GM12875 (cell line): ENCODE measurements around the gene FAM118B.

Experiments used
- H3K4me3 ChIP-seq: one replicate; pipeline ENCODE4 v1.5.1; 2011; ENCODE audit warnings: low read depth, low read length, control low read depth
- TF ChIP-seq, protein P1 (sequence below): IDR thresholded peaks from 2 replicates; pipeline ENCODE4 v1.5.1; 2011; ENCODE audit warnings: low read depth, mild to moderate bottlenecking, control low read depth, inconsistent platforms, low read length, moderate library complexity, borderline replicate concordance; ENCODE audit not compliant: insufficient read depth

The FAM118B gene

DNA sequence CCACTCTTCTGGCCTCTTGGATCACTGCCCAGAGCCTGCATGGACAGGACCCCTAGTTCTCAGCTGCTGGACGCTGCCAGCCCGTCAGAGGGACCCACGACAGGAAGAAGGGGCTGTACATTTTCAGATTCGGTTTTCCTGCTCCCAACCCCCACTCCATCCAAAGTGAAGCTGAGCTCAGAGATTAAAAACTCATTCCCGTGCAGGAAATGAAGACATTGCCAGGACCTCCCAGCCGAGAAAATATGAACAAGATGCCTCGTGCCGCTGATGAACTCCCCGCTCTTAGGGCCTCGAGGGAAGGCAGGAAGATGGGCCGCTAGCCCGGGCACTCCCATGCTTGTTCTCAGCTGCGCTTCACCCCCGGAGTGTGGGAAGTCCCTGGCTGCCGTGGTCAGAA is 36.2 kb upstream of the FAM118B start:
- TF ChIP-seq, protein P1, sequence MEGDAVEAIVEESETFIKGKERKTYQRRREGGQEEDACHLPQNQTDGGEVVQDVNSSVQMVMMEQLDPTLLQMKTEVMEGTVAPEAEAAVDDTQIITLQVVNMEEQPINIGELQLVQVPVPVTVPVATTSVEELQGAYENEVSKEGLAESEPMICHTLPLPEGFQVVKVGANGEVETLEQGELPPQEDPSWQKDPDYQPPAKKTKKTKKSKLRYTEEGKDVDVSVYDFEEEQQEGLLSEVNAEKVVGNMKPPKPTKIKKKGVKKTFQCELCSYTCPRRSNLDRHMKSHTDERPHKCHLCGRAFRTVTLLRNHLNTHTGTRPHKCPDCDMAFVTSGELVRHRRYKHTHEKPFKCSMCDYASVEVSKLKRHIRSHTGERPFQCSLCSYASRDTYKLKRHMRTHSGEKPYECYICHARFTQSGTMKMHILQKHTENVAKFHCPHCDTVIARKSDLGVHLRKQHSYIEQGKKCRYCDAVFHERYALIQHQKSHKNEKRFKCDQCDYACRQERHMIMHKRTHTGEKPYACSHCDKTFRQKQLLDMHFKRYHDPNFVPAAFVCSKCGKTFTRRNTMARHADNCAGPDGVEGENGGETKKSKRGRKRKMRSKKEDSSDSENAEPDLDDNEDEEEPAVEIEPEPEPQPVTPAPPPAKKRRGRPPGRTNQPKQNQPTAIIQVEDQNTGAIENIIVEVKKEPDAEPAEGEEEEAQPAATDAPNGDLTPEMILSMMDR, result no peak
- no peak overlapping the region for H3K4me3 ChIP-seq

DNA sequence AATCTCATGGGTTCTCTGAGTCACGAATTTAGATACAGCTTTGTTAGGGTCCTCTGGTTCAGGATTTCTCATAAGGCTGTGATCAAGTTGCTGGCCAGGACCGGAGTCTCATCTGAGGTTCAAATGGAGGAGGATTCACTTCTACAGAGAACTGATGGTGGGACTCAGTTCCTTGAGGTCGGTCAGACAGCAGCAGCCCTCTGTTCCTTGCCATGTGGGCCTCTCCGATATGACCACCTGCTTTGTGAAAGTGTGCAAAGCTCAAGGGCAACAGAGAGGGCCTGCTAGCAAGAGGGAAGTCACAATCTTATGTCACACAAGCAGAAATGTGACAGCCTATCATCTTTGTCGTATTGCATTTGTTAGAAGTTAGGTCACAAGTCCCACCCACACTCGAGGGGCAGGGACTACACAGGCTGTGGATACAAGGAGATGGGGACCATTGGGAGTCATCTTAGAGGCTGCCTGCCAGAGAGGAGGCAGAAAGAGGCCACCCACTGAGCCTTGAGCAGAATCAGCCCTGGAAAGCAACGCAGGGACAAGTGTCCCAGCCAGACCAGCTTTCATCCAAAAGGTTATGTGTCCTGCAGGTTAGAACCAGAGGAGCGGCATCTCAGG is 34.6 kb upstream of the FAM118B start:
- no peak overlapping the region for H3K4me3 ChIP-seq
- TF ChIP-seq, protein P1, result no peak

DNA sequence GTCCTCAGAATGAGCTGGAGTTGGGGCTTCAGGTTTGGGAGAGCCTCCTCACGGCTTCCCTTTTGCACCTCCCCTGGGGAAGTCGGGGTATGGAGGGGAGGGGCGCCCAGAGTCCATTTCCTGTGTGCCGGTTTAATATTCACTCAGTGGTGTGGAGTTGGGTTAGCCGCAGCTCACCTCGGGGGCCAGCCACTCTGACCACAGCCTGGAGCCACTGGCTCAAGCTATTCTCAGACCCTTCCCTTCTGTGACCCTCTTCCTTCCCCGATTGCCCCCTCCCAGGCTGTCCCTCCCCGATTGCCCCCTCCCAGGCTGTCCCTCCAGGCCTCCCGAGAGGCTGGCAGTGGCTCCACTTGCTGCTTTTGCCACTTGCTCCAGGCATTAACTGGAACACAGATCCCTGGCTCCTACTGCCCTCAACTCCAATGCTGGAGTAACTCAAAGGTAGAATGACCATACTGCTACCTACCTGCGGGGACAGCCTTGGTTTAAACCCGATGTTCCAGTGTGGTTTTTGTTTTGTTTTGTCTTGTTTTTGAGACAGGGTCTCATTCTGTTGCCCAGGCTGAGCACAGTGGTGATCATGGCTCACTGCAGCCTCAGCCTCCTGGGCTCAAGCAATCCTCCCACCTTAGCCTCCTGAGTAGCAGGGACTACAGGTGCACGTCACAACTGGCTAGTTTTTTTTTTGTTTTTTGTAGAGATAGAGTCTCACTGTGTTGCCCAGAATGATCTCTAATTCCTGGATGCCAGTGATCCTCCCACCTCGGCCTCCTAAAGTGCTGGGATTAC is 29.4 kb upstream of the FAM118B start:
- TF ChIP-seq, protein P1, result no peak
- H3K4me3 ChIP-seq, result no peak overlapping the region

DNA sequence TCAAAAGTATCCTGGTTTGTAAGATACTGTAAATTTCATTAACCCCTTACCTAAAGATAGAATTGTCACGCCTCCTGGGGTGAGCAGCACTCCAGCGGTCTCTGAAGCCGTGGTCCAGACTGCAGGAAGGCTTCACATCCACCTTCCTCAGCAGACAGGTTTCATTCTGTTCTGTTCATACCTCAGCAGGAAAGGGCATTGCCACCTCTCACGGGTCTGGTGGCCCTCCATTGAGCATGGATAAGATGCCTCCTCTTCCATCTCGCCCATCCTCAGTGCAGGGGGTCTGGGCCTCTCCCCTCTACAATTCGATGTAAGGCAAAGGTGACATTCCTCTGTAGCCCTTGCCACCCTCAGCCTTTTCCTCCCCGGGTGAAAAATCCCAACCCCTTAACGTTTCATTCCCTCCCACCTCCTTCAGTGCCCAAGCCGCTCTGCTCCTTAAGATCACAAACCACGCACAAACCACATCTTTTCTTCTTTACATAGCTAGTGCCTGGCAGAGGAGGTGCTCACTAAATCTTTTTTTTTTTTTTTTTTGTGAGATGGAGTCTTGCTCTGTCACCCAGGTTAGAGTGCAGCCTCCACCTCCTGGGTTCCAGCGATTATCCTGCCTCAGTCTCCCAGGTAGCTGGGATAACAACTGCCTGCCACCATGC is 28.7 kb upstream of the FAM118B start:
- H3K4me3 ChIP-seq, result no peak overlapping the region
- TF ChIP-seq, protein P1, result no peak

DNA sequence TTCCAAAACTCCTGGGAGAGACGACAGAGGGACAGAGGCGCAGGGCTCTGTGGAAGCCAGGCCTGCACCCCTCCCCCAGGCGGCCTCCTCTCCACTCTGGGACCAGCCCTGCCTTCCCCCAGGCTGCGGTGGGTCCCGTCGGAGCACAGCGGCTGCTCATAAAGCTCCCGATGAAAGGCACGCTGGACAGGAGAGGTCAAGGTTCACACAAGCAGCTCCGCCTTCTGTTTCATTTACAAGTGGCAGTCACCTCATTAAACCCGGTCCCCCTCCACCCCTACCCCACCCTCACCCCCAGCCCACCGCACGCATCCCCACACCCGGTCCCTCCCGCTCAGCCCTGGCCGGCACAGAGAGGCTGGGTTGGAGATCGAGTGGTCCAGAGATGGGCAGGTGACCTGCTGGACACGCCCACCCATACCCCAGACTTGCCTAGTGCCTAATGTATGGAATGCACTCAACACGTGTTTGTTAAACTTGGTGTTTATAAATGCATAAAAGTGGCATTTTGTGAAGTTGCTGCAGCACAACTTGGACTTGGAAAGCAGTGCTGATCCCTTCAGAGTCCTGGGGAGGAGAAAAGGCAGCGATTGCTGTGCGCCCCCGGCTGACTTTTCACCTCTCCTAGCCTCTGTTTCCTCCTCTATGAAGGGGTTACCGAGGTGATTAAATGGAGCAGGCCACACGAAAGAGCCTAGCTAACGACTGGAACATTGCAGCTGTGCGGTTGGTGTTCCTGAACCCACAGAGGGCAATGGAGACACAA is 26.1 kb upstream of the FAM118B start:
- TF ChIP-seq, protein P1, result no peak
- H3K4me3 ChIP-seq, result no peak overlapping the region

DNA sequence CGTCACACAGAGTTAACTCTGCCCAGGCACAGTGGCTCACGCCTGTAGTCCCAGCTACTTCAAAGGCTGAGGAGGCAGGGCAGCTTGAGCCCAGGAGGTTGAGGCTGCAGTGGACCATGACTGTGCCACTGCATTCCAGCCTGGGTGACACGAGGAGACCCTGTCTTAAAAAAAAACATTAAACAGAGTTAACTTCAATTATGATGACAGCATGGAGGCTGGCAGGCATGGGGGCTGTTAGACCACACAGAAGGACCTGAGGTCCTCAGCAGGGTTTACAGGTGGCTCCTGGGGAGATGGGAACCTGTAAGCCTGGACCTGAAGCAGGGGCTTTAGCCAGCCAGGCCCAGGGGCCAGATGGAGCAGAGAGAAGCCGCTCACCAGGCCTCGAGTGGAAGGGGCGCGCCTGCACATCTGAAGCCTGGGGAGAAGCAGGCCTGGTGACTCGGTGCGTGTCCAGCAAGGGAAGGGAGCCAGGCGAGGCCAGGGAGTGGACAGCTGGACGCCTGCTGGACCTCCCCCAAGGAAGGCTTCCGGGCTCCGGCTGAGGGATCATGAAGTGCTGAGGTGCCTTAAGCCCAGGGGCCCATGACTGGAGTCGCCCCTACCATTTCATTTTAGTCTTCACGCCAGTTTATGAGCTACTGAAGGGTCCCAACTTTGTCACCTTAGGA is 25.4 kb upstream of the FAM118B start:
- TF ChIP-seq, protein P1, result no peak
- H3K4me3 ChIP-seq, result no peak overlapping the region
